GM12878 (cell line): Measurements from ENCODE around the gene ATG9B. TPM values are rescaled to one million over a fixed set of nuclear protein-coding genes. Genes with fewer than 3 reads are reported as not detected.

Experiments used
- ATAC-seq: fragments of 200-7000 bp; cut with Tn5 transposase; 3 replicates; pipeline ENCODE4 v1.9.1; 2020; ENCODE audit warnings: mild to moderate bottlenecking, moderate library complexity
- BruUV-seq: library from RNA; stranded (reverse); fragments of 400-500 nt; replicated peaks from 2 replicates; lab custom pipeline; 2021; lab: Mats Ljungman, UMichigan
- CTCF ChIA-PET: fragments of 300-600 bp; sonication (Branson Sonifier 250); formaldehyde crosslinking; extraction: SDS; loops from one replicate; lab custom pipeline; 2021; ENCODE audit warnings: inconsistent platforms; lab: Yijun Ruan, JAX
- POLR2A ChIA-PET: fragments of 350-600 bp; formaldehyde crosslinking; extraction: SDS; loops from one replicate; lab custom pipeline; 2021; ENCODE audit warnings: inconsistent platforms; lab: Charles Lee
- RAD21 ChIA-PET: fragments of 300-600 bp; sonication (Branson Sonifier 250); formaldehyde crosslinking; loops from one replicate; lab custom pipeline; 2023; ENCODE audit warnings: antibody characterized with exemption; ENCODE audit not compliant: unreplicated experiment; lab: Charles Lee
- SMC1A ChIA-PET: fragments of 300-600 bp; sonication (Branson Sonifier 250); formaldehyde crosslinking; loops from one replicate; lab custom pipeline; 2023; ENCODE audit not compliant: unreplicated experiment, uncharacterized antibody; lab: Charles Lee
- DNase-seq: peaks from one replicate; pipeline ENCODE4 v3.0.0-alpha.2; 2011; ENCODE audit warnings: low read depth, low spot score
- FAIRE-seq: peaks from 3 replicates; lab custom pipeline; 2011; peaks lifted over from hg19 to GRCh38; lab: Jason Lieb, UNC
- H2AFZ ChIP-seq: 2 replicates; pipeline ENCODE4 v1.6.0; 2011; ENCODE audit warnings: low read depth, low read length, control low read depth; ENCODE audit not compliant: control insufficient read depth
- H3K27ac ChIP-seq: 2 replicates; pipeline ENCODE4 v1.5.1; 2011; ENCODE audit warnings: control low read depth; ENCODE audit not compliant: control insufficient read depth, insufficient read depth
- H3K27me3 ChIP-seq, 2 experiments: replicated peaks in 1 of 2; 2 replicates each; pipeline versions ENCODE4 v1.6.0 to v1.6.1; 2011; ENCODE audit warnings: low read length in 1 of 2; ENCODE audit not compliant: control insufficient read depth in 2 of 2, insufficient read depth in 2 of 2
- H3K36me3 ChIP-seq, 2 experiments: 2 replicates each; pipeline ENCODE4 v1.5.1; 2011; ENCODE audit warnings: low read length in 1 of 2; ENCODE audit not compliant: control insufficient read depth in 2 of 2, insufficient read depth in 2 of 2
- H3K4me1 ChIP-seq: 2 replicates; pipeline ENCODE4 v1.6.1; 2011; ENCODE audit warnings: mild to moderate bottlenecking, low read length, moderate library complexity, mixed read lengths; ENCODE audit not compliant: control insufficient read depth, insufficient read depth
- H3K4me2 ChIP-seq: 2 replicates; pipeline ENCODE4 v1.6.0; 2011; ENCODE audit warnings: control low read depth; ENCODE audit not compliant: control insufficient read depth, insufficient read depth
- H3K4me3 ChIP-seq: fragments of 200-600 bp; sonication (generic); 2 replicates; pipeline ENCODE4 v1.5.1; 2016
- H3K79me2 ChIP-seq: 2 replicates; pipeline ENCODE4 v1.6.0; 2011; ENCODE audit warnings: low read length; ENCODE audit not compliant: control insufficient read depth, insufficient read depth
- H3K9ac ChIP-seq: 2 replicates; pipeline ENCODE4 v1.8.0; 2011; ENCODE audit warnings: low read length, control low read depth, mixed read lengths; ENCODE audit not compliant: control insufficient read depth, insufficient read depth
- H3K9me3 ChIP-seq: replicated peaks from 3 replicates; pipeline ENCODE4 v1.5.1; 2011; ENCODE audit warnings: mild to moderate bottlenecking, low read length; ENCODE audit not compliant: control insufficient read depth, insufficient read depth
- H4K20me1 ChIP-seq: 2 replicates; pipeline ENCODE4 v1.6.0; 2011; ENCODE audit not compliant: control insufficient read depth, insufficient read depth
- EZH2 ChIP-seq: IDR thresholded peaks from 2 replicates; pipeline ENCODE4 v1.6.1; 2012; ENCODE audit warnings: low read depth, mild to moderate bottlenecking, control low read depth, inconsistent platforms, low read length, borderline replicate concordance; ENCODE audit not compliant: control insufficient read depth
- ZNF217 ChIP-seq: fragments of 450-650 bp; IDR thresholded peaks from 2 replicates; pipeline ENCODE4 v1.6.1; 2017; ENCODE audit warnings: antibody characterized with exemption, mild to moderate bottlenecking
- WGBS: methylation state at CpG from one replicate; pipeline ENCODE4 v1.1.6; 2016; ENCODE audit warnings: low lambda C conversion rate; ENCODE audit not compliant: insufficient replicate concordance, insufficient coverage; ENCODE audit errors: missing lambda C conversion rate; 5-methylcytosine and 5-hydroxymethylcytosine counted together
- in situ Hi-C: fragments of 300-500 bp; cut with MboI; formaldehyde crosslinking; loops from 9 replicates; pipeline ENCODE4 v1.14.3; 2018; ENCODE audit warnings: mixed read lengths
- intact Hi-C: fragments of 100-400 bp; cut with micrococcal nuclease; formaldehyde crosslinking; loops from one replicate; pipeline ENCODE4 v1.14.2; 2022; ENCODE audit not compliant: unreplicated experiment
- polyA plus RNA-seq, 11 experiments: library from polyadenylated mRNA; depleted of rRNA in 4 of 11; unstranded in 6 of 11; stranded (reverse) in 5 of 11; fragments of >200 nt; fragmentation: Nextera tagmentation in 4 of 11; fragmentation: Illumina TruSeq in 1 of 11; extraction: Ambion mirVana in 4 of 11; extraction: Trizol in 1 of 11; gene quantifications; 1 replicate in 1 of 11; 2 replicates in 10 of 11; pipeline versions ENCODE4 v1.2.1 to v1.2.3, GENCODE V29; 2011 to 2016; ENCODE audit warnings: inconsistent platforms in 2 of 11, missing spikeins in 2 of 11, low read depth in 1 of 11
- total RNA-seq, 4 experiments: library from RNA; depleted of rRNA in 3 of 4; stranded (reverse); fragments of >200 nt in 3 of 4; fragmentation: Illumina TruSeq in 1 of 4; extraction: Trizol in 1 of 4; gene quantifications; 2 replicates each; pipeline versions ENCODE4 v1.2.1 to v1.2.3, GENCODE V29; 2013 to 2021
- TF ChIP-seq, protein P1 (sequence below): fragments of 450-650 bp; IDR thresholded peaks from 2 replicates; pipeline ENCODE4 v1.6.1; 2016; ENCODE audit warnings: mild to moderate bottlenecking

The ATG9B gene
- total and polyA plus RNA-seq, 10 of the 15 experiments (the other 5 are each of a cell fraction or from before 2014, with no cell fraction given): 0.01 to 0.83 (median 0.12) TPM; not detected in 2

DNA sequence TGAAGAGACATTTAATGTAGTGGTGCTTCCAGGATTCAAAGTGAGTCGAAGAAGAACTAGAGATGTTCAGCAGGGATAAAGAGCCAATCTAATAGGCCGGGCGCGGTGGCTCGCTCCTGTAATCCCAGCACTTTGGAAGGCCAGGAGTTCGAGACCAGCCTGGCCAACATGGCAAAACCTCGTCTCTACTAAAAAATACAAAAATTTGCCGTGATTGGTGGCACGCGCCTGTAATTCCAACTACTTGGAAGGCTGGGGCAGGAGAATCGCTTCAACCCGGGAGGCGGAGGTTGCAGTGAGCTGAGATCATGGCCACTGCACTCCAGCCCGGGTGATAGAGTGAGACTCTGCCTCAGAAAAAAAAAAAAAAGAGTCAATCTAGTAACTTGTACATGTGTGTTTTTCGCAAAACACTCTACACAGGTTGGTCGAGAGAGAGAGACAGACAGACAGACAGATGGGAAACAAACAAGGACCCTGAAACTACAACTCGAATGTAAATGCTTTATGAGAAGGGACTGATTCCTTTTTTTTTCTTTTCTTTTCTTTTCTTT, 4.7 kb upstream of the ATG9B start:
- Histone ChIP-seq H3K27ac (peak overlapping the region; percentile 47; the same call in 1 of the 2 replicates), H3K4me3 (peak overlapping the region; percentile 81), H3K79me2 (no peaks in the 10 kb centered on the region; the same call in 1 of the 2 replicates), H4K20me1 (no peaks in the 10 kb centered on the region), H3K4me2 (peak overlapping the region; percentile 70), H3K36me3 (peaks cover 0 to 3% of the 10 kb centered on the region in 2 experiments; a peak in 1 of 4 replicates), H3K9ac (peak overlapping the region; percentile 42), H3K4me1 (peaks cover 4% of the 10 kb centered on the region), H2AFZ (peak overlapping the region; percentile 90; the same call in 1 of the 2 replicates), H3K9me3 (no peaks in the 10 kb centered on the region), H3K27me3 (no peaks in the 10 kb centered on the region; a peak in 1 of 4 replicates)
- FAIRE-seq: no peak
- intact Hi-C loops: loop anchor here (1.0 to 2.0 kb wide), 3 partner anchors 29 to 82 kb away; partner anchors contain the start of gene TMUB1
- no peak for DNase-seq
- in situ Hi-C loops: no loop called here
- no TSS peak for BruUV-seq
- RAD21 ChIA-PET: interaction anchor here (1.2 to 1.5 kb wide), 3 partner anchors 56 to 79 kb away, joined by 3 to 10 read pairs (median 4); no protein-coding TSS in a partner anchor
- ATAC-seq: no peak
- no peak for TF ChIP-seq EZH2
- TF ChIP-seq, protein P1, sequence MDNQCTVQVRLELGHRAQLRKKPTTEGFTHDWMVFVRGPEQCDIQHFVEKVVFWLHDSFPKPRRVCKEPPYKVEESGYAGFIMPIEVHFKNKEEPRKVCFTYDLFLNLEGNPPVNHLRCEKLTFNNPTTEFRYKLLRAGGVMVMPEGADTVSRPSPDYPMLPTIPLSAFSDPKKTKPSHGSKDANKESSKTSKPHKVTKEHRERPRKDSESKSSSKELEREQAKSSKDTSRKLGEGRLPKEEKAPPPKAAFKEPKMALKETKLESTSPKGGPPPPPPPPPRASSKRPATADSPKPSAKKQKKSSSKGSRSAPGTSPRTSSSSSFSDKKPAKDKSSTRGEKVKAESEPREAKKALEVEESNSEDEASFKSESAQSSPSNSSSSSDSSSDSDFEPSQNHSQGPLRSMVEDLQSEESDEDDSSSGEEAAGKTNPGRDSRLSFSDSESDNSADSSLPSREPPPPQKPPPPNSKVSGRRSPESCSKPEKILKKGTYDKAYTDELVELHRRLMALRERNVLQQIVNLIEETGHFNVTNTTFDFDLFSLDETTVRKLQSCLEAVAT: peak; percentile 98
- TF ChIP-seq ZNF217: 0 out of 2 replicates have a peak, but pooled peaks have one; percentile 29
- SMC1A ChIA-PET: interaction anchor here (0.8 to 2.3 kb wide), 6 partner anchors 11 to 198 kb away, joined by 3 to 16 read pairs (median 4); partner anchors contain the start of genes ABCF2 and AGAP3
- POLR2A ChIA-PET: interaction anchor here (0.6 to 2.4 kb wide), 4 partner anchors 21 to 80 kb away, joined by 3 to 14 read pairs (median 4); partner anchors contain the start of genes FASTK and TMUB1
- CTCF ChIA-PET: interaction anchor here (0.8 to 6.0 kb wide), 12 partner anchors 10 to 215 kb away, joined by 3 to 35 read pairs (median 4); partner anchors contain the start of gene ABCF2
- 81% methylated on average over 16 of the region's 17 CpGs for WGBS
